Astrocyte (in vitro differentiated cells and primary cell): Measurements from ENCODE around the gene GABARAP. TPM values are rescaled to one million over a fixed set of nuclear protein-coding genes. Genes with fewer than 3 reads are reported as not detected.
A peak's percentile ranks its signal among the peaks of the same experiment; 100 is the strongest.

ENCODE experiments used
- DNase-seq: peaks from one replicate; pipeline ENCODE4 v3.0.0-alpha.2; 2010; ENCODE audit warnings: low read depth
- FAIRE-seq: peaks from 2 replicates; lab custom pipeline; 2011; peaks lifted over from hg19 to GRCh38; lab: Jason Lieb, UNC
- H2AFZ ChIP-seq: 2 replicates; pipeline ENCODE4 v1.6.0; 2012; ENCODE audit warnings: low read depth, low read length, inconsistent platforms
- H3K27ac ChIP-seq: 2 replicates; pipeline ENCODE4 v1.5.1; 2011; ENCODE audit warnings: low read depth, low read length, inconsistent platforms
- H3K27me3 ChIP-seq: 2 replicates; pipeline ENCODE4 v1.6.0; 2011; ENCODE audit warnings: low read length, inconsistent platforms; ENCODE audit not compliant: insufficient read depth
- H3K36me3 ChIP-seq: 2 replicates; pipeline ENCODE4 v1.5.1; 2011; ENCODE audit warnings: low read length, inconsistent platforms; ENCODE audit not compliant: insufficient read depth
- H3K4me1 ChIP-seq: 2 replicates; pipeline ENCODE4 v1.5.1; 2011; ENCODE audit warnings: low read length, inconsistent platforms; ENCODE audit not compliant: insufficient read depth
- H3K4me2 ChIP-seq: 2 replicates; pipeline ENCODE4 v1.6.0; 2012; ENCODE audit warnings: low read length, inconsistent platforms
- H3K4me3 ChIP-seq: 2 replicates; pipeline ENCODE4 v1.5.1; 2011; ENCODE audit warnings: low read depth, mild to moderate bottlenecking, low read length, inconsistent platforms; ENCODE audit not compliant: insufficient read depth
- H3K79me2 ChIP-seq: 2 replicates; pipeline ENCODE4 v1.6.0; 2012; ENCODE audit warnings: mild to moderate bottlenecking, low read length, inconsistent platforms; ENCODE audit not compliant: insufficient read depth
- H3K9ac ChIP-seq: 2 replicates; pipeline ENCODE4 v1.6.0; 2012; ENCODE audit warnings: mild to moderate bottlenecking, low read length, inconsistent platforms
- H3K9me3 ChIP-seq: 2 replicates; pipeline ENCODE4 v1.5.1; 2012; ENCODE audit warnings: low read depth, mild to moderate bottlenecking, low read length, inconsistent platforms; ENCODE audit not compliant: insufficient read depth
- H4K20me1 ChIP-seq: 2 replicates; pipeline ENCODE4 v1.6.0; 2012; ENCODE audit warnings: low read length, inconsistent platforms; ENCODE audit not compliant: insufficient read depth
- H3K27ac Mint-ChIP-seq: one replicate; pipeline ENCODE4 v1.8.0; 2021; ENCODE audit warnings: mild to moderate bottlenecking, mixed read lengths; ENCODE audit not compliant: unreplicated experiment
- H3K27me3 Mint-ChIP-seq: one replicate; pipeline ENCODE4 v1.8.0; 2021; ENCODE audit warnings: low read depth, mixed read lengths; ENCODE audit not compliant: unreplicated experiment
- H3K36me3 Mint-ChIP-seq: one replicate; pipeline ENCODE4 v1.8.0; 2021; ENCODE audit warnings: low read depth, mixed read lengths; ENCODE audit not compliant: unreplicated experiment
- H3K4me1 Mint-ChIP-seq: one replicate; pipeline ENCODE4 v1.8.0; 2021; ENCODE audit warnings: low read depth, mixed read lengths; ENCODE audit not compliant: unreplicated experiment
- H3K4me3 Mint-ChIP-seq: one replicate; pipeline ENCODE4 v1.8.0; 2021; ENCODE audit warnings: mild to moderate bottlenecking, moderate library complexity, mixed read lengths; ENCODE audit not compliant: unreplicated experiment
- H3K9me3 Mint-ChIP-seq: one replicate; pipeline ENCODE4 v1.8.0; 2021; ENCODE audit warnings: mild to moderate bottlenecking, mixed read lengths; ENCODE audit not compliant: unreplicated experiment
- CTCF ChIP-seq: IDR thresholded peaks from 2 replicates; pipeline ENCODE4 v1.5.1; 2011; ENCODE audit warnings: low read depth, mild to moderate bottlenecking, inconsistent platforms, low read length, moderate library complexity; ENCODE audit not compliant: insufficient read depth
- EZH2 ChIP-seq: IDR thresholded peaks from 2 replicates; pipeline ENCODE4 v1.6.1; 2012; ENCODE audit warnings: mild to moderate bottlenecking, low read length, inconsistent platforms; ENCODE audit not compliant: insufficient read depth
- total RNA-seq: library from RNA; stranded (reverse); gene quantifications from 2 replicates; pipeline ENCODE4 v1.2.1, GENCODE V29; 2021

The GABARAP gene
- total RNA-seq, 1 donor from 2014 or later: 434 TPM

- Mint-ChIP-seq H3K27me3 (peaks cover 48% of the 10 kb centered on the region), H3K36me3 (no peaks in the 10 kb centered on the region), H3K4me3 (peak overlapping the region; percentile 76), H3K4me1 (no peaks in the 10 kb centered on the region), H3K27ac (no peak overlapping the region), H3K9me3 (no peaks in the 10 kb centered on the region)
- peaks cover 14% of the 10 kb centered on the region for H3K4me1 ChIP-seq
- no peaks in the 10 kb centered on the region for H4K20me1 ChIP-seq
- H3K9me3 ChIP-seq: no peaks in the 10 kb centered on the region
- H3K27me3 ChIP-seq: peaks cover 25% of the 10 kb centered on the region
- peak overlapping the region; percentile 97 for H3K4me2 ChIP-seq
- no peaks in the 10 kb centered on the region for H3K79me2 ChIP-seq
- H3K36me3 ChIP-seq: no peaks in the 10 kb centered on the region
- FAIRE-seq (no peak), DNase-seq (no peak)
- TF ChIP-seq EZH2 (peak; percentile 88), CTCF (no peak)
- H3K27ac ChIP-seq: no peak overlapping the region
- no peak overlapping the region for H2AFZ ChIP-seq
- peak overlapping the region; percentile 33 for H3K4me3 ChIP-seq
- H3K9ac ChIP-seq: no peak overlapping the region
Measured at GRCh38 chr17:7281953-7282751, 39.9 kb upstream of the GABARAP start.

- Histone ChIP-seq H4K20me1 (no peaks in the 10 kb centered on the region), H3K4me1 (peaks cover 14% of the 10 kb centered on the region), H3K4me2 (peak within 1 kb of the TSS; percentile 97), H3K27ac (peak within 1 kb of the TSS; percentile 35), H3K36me3 (no peaks in the 10 kb centered on the region), H3K9me3 (no peaks in the 10 kb centered on the region), H3K9ac (peak within 1 kb of the TSS; percentile 59), H3K4me3 (peak within 1 kb of the TSS; percentile 53), H3K79me2 (no peaks in the 10 kb centered on the region), H3K27me3 (peaks cover 22% of the 10 kb centered on the region), H2AFZ (peak within 1 kb of the TSS; percentile 90)
- FAIRE-seq (no peak), DNase-seq (peak; percentile 64)
- Mint-ChIP-seq H3K27ac (peak within 1 kb of the TSS; percentile 66), H3K4me3 (peak within 1 kb of the TSS; percentile 78), H3K36me3 (no peaks in the 10 kb centered on the region), H3K27me3 (peaks cover 43% of the 10 kb centered on the region), H3K4me1 (no peaks in the 10 kb centered on the region), H3K9me3 (no peaks in the 10 kb centered on the region)
- TF ChIP-seq CTCF (no peak), EZH2 (peak; percentile 75)
Measured at GRCh38 chr17:7281074-7281952, 39.1 kb upstream of the GABARAP start, which contains the start of gene SLC2A4. Gene SLC2A4 (plus strand): TSS chr17:7281718. CDS start chr17:7281935, 217 bp downstream.
